Skeletal muscle tissue (tissue), 4 donors: ENCODE measurements around the gene TMEM134. TPM values are rescaled to one million over a fixed set of nuclear protein-coding genes. Genes with fewer than 3 reads are reported as not detected.
A peak's percentile ranks its signal among the peaks of the same experiment; 100 is the strongest.
"Not testable (repeated sequence)": the region's sequence is repeated elsewhere in the genome, so short reads cannot be mapped to it uniquely, and the experiment has no call there.

Experiments
- H3K27ac ChIP-seq: one replicate; pipeline ENCODE4 v1.7.0; 2013; ENCODE audit warnings: mild to moderate bottlenecking, low read depth, low read length, inconsistent platforms
- H3K27me3 ChIP-seq, 3 donors: one replicate each; pipeline ENCODE4 v1.7.0; 2013; ENCODE audit warnings: low read length in 3 of 3; ENCODE audit not compliant: control insufficient read depth in 3 of 3, insufficient read depth in 3 of 3
- H3K36me3 ChIP-seq, 3 donors: one replicate each; pipeline ENCODE4 v1.7.0; 2013; ENCODE audit warnings: low read length in 3 of 3; ENCODE audit not compliant: control insufficient read depth in 3 of 3, insufficient read depth in 3 of 3
- H3K4me1 ChIP-seq, 3 donors: one replicate each; pipeline ENCODE4 v1.7.0; 2013; ENCODE audit warnings: low read length in 3 of 3, mild to moderate bottlenecking in 3 of 3; ENCODE audit not compliant: control insufficient read depth in 3 of 3, insufficient read depth in 3 of 3
- H3K4me3 ChIP-seq, 3 donors: one replicate each; pipeline ENCODE4 v1.7.0; 2013; ENCODE audit warnings: low read length in 3 of 3
- H3K9ac ChIP-seq, 3 donors: one replicate each; pipeline ENCODE4 v1.7.0; 2013; ENCODE audit warnings: low read length in 3 of 3, mild to moderate bottlenecking in 3 of 3, moderate library complexity in 2 of 3, low read depth in 1 of 3
- H3K9me3 ChIP-seq, 3 donors: one replicate each; pipeline ENCODE4 v1.7.0; 2013; ENCODE audit warnings: low read length in 3 of 3; ENCODE audit not compliant: control insufficient read depth in 3 of 3
- total RNA-seq: library from RNA; depleted of rRNA; stranded (reverse); fragments of >200 nt; gene quantifications from one replicate; pipeline ENCODE4 v1.2.3, GENCODE V29; 2014
- donor health status: Osteomylitis.

The TMEM134 gene
- total RNA-seq, 1 donor from 2014 or later, result 17.2 TPM

GRCh38 chr11:67433536-67434394 lies 35.3 kb downstream of the TMEM134 start:
- H3K27ac ChIP-seq, result no peak overlapping the region
- H3K9ac ChIP-seq, result no peak overlapping the region
- peaks cover 42 to 63% (median 52%) of the 10 kb centered on the region in 3 donors for H3K36me3 ChIP-seq
- no peak overlapping the region for H3K4me3 ChIP-seq
- no peaks in the 10 kb centered on the region for H3K9me3 ChIP-seq
- peaks cover 9 to 25% (median 14%) of the 10 kb centered on the region in 3 donors for H3K4me1 ChIP-seq
- no peaks in the 10 kb centered on the region for H3K27me3 ChIP-seq

GRCh38 chr11:67432655-67433349 lies 36.2 kb downstream of the TMEM134 start:
- no peak overlapping the region for H3K4me3 ChIP-seq
- H3K27ac ChIP-seq, result no peak overlapping the region
- peaks cover 42 to 61% (median 52%) of the 10 kb centered on the region in 3 donors for H3K36me3 ChIP-seq
- peaks cover 12 to 29% (median 16%) of the 10 kb centered on the region in 3 donors for H3K4me1 ChIP-seq
- no peaks in the 10 kb centered on the region for H3K9me3 ChIP-seq
- no peaks in the 10 kb centered on the region for H3K27me3 ChIP-seq
- no peak overlapping the region for H3K9ac ChIP-seq

GRCh38 chr11:67431346-67432249 lies 37.5 kb downstream of the TMEM134 start:
- H3K9ac ChIP-seq, result no peak overlapping the region
- no peaks in the 10 kb centered on the region for H3K27me3 ChIP-seq
- no peaks in the 10 kb centered on the region for H3K9me3 ChIP-seq
- peaks cover 15 to 29% (median 18%) of the 10 kb centered on the region in 3 donors for H3K4me1 ChIP-seq
- no peak overlapping the region for H3K27ac ChIP-seq
- no peak overlapping the region for H3K4me3 ChIP-seq
- peaks cover 42 to 61% (median 52%) of the 10 kb centered on the region in 3 donors for H3K36me3 ChIP-seq

- Histone ChIP-seq H3K4me1 (peaks cover 15 to 26% (median 16%) of the 10 kb centered on the region in 3 donors), H3K27ac (no peak overlapping the region), H3K4me3 (peak overlapping the region; percentile 93 to 94 (median 94)), H3K36me3 (peaks cover 41 to 53% (median 43%) of the 10 kb centered on the region in 3 donors), H3K9ac (peak overlapping the region; percentile 97 to 99 (median 98)), H3K27me3 (no peaks in the 10 kb centered on the region), H3K9me3 (no peaks in the 10 kb centered on the region)
Measured at GRCh38 chr11:67429722-67430121, 39.3 kb downstream of the TMEM134 start.

GRCh38 chr11:67429038-67429668 lies 39.9 kb downstream of the TMEM134 start:
- H3K9me3 ChIP-seq, result no peaks in the 10 kb centered on the region
- H3K36me3 ChIP-seq, result peaks cover 35 to 51% (median 42%) of the 10 kb centered on the region in 3 donors
- peak overlapping the region; percentile 93 to 94 (median 94) for H3K4me3 ChIP-seq
- peak overlapping the region; percentile 97 to 99 (median 98) for H3K9ac ChIP-seq
- peak overlapping the region; percentile 90 for H3K27ac ChIP-seq
- H3K4me1 ChIP-seq, result peaks cover 15 to 26% (median 16%) of the 10 kb centered on the region in 3 donors
- H3K27me3 ChIP-seq, result no peaks in the 10 kb centered on the region

- Histone ChIP-seq H3K9ac (peak within 1 kb of the TSS; percentile 97 to 99 (median 98)), H3K36me3 (peaks cover 27 to 47% (median 37%) of the 10 kb centered on the region in 3 donors)
Measured at GRCh38 chr11:67428052-67429001, 40.7 kb downstream of the TMEM134 start, which contains the start of gene RPS6KB2. RPS6KB2 (plus strand) TSS chr11:67428494; CDS start chr11:67428546, 52 bp downstream.

GRCh38 chr11:67427364-67427859 lies 41.6 kb downstream of the TMEM134 start:
- Histone ChIP-seq H3K36me3 (peaks cover 18 to 42% (median 33%) of the 10 kb centered on the region in 3 donors), H3K4me1 (peaks cover 15 to 31% (median 16%) of the 10 kb centered on the region in 3 donors), H3K9ac (peak overlapping the region; percentile 97 to 99 (median 98)), H3K4me3 (peak overlapping the region; percentile 93 to 94 (median 94)), H3K27ac (peak overlapping the region; percentile 90)
- not testable (repeated sequence) for H3K9me3 ChIP-seq, H3K27me3 ChIP-seq

More at GRCh38 chr11:67428052-67429001, 40.7 kb downstream of the TMEM134 start, which contains the start of gene RPS6KB2:
- no peaks in the 10 kb centered on the region for H3K9me3 ChIP-seq
- no peaks in the 10 kb centered on the region for H3K27me3 ChIP-seq
- H3K4me3 ChIP-seq, result peak within 1 kb of the TSS; percentile 93 to 94 (median 94)
- H3K27ac ChIP-seq, result peak within 1 kb of the TSS; percentile 90
- peaks cover 15 to 30% (median 16%) of the 10 kb centered on the region in 3 donors for H3K4me1 ChIP-seq

- H3K27ac ChIP-seq, result no peak overlapping the region
- no peak overlapping the region for H3K4me3 ChIP-seq
- peaks cover 0 to 16% (median 14%) of the 10 kb centered on the region in 3 donors for H3K36me3 ChIP-seq
- no peaks in the 10 kb centered on the region for H3K27me3 ChIP-seq
- no peaks in the 10 kb centered on the region for H3K9me3 ChIP-seq
- peak overlapping the region in 1 of 3 donors; percentile 6 for H3K9ac ChIP-seq
- peaks cover 25 to 28% (median 26%) of the 10 kb centered on the region in 3 donors for H3K4me1 ChIP-seq
Measured at GRCh38 chr11:67423891-67424613, 45.0 kb downstream of the TMEM134 start.
